Head of caudate nucleus (tissue), 42 donors: ENCODE data around the gene LIPN.
A peak's percentile ranks its signal among the peaks of the same experiment; 100 is the strongest.

Source experiments
- DNase-seq, 42 donors: peaks; one replicate each; pipeline versions ENCODE4 v3.0.0 to v3.0.0-alpha.2; 2020 to 2021; ENCODE audit warnings: mixed read lengths in 7 of 42
- intact Hi-C: fragments of 100-400 bp; cut with DNase I; formaldehyde crosslinking; loops from one replicate; pipeline ENCODE4 v1.15.0; 2022

Gene LIPN

GRCh38 chr10:88810196-88810961 lies 50.6 kb downstream of the LIPN start:
- intact Hi-C loops: no loop called here
- peak in 22 of 42 donors; percentile 9 to 64 (median 32) for DNase-seq

- no peak for DNase-seq
- intact Hi-C loops: no loop called here
Observed at GRCh38 chr10:88813200-88813599, 53.4 kb downstream of the LIPN start.

- DNase-seq: no peak
- intact Hi-C loops: no loop called here
Observed at GRCh38 chr10:88819290-88819689, 59.5 kb downstream of the LIPN start.

- intact Hi-C loops: no loop called here
- DNase-seq: no peak
Observed at GRCh38 chr10:88820748-88821401, 61.1 kb downstream of the LIPN start.

- intact Hi-C loops: no loop called here
- no peak for DNase-seq
Observed at GRCh38 chr10:88826388-88826787, 66.6 kb downstream of the LIPN start.

DNA sequence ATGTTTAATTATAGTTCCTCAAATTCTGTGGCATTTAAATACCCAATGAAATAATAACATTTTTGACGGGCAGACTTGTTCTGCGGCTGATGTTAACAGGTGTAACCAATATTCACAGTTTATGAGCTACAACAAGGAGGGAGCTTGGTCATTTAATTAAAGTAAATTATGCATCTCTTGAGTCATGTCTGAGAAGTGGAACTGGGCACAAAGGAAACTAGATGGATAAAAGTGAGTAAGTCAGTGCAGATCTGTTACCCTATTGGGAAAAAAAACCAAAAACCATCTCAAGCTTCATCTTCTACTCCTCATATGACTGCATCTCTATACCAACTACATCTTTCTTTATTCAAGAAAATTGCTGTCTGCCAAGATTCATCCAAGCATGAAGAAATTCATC lies 67.9 kb downstream of the LIPN start:
- DNase-seq: no peak
- intact Hi-C loops: no loop called here

DNA sequence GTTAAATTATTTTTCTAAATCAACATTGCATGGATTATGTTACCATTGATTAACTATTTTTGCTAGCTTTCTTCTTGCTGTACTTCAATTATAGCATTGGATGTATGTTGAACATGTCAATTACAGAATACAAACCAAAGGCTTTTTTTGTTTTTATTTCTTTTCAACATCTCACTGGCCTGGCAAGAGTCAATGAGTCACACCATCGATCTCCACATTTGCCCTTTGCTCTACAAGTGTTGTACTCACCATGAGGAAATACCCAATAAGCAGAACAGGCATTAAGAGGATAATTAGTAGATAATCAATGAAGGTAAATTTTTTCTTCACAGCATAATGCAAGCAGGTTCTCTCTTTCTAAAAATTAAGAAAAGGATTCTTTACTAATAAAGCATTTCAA lies 68.5 kb downstream of the LIPN start:
- DNase-seq: no peak

More for the DNA sequence above, 68.5 kb downstream of the LIPN start:
- intact Hi-C loops: no loop called here
